CD14-positive monocyte (primary cell): ENCODE data around the gene NBAS. TPM values are rescaled to one million over a fixed set of nuclear protein-coding genes. Genes with fewer than 3 reads are reported as not detected.

Source experiments
- DNase-seq, 3 donors: peaks; one replicate each; pipeline ENCODE4 v3.0.0-alpha.2; 2011 to 2022
- H2AFZ ChIP-seq: 2 replicates; pipeline ENCODE4 v1.6.0; 2012; ENCODE audit warnings: mild to moderate bottlenecking, low read depth, low read length, inconsistent platforms; ENCODE audit not compliant: insufficient read depth, poor library complexity, severe bottlenecking
- H3K27ac ChIP-seq, 2 donors: 1 replicate in 1 of 2; 2 replicates in 1 of 2; pipeline ENCODE4 v1.5.1; 2012 to 2013; ENCODE audit warnings: low read length in 2 of 2, control low read depth in 1 of 2, inconsistent platforms in 1 of 2, low read depth in 1 of 2, mild to moderate bottlenecking in 1 of 2
- H3K27me3 ChIP-seq, 2 donors: one replicate each; pipeline versions ENCODE4 v1.6.0 to v1.6.1; 2011 to 2013; ENCODE audit warnings: low read length in 2 of 2; ENCODE audit not compliant: control insufficient read depth in 2 of 2, insufficient read depth in 2 of 2
- H3K36me3 ChIP-seq, 2 donors: replicated peaks in 1 of 2; 1 replicate in 1 of 2; 2 replicates in 1 of 2; pipeline versions ENCODE4 v1.5.1 to v1.6.1; 2012 to 2013; ENCODE audit warnings: low read length in 2 of 2, control low read depth in 1 of 2, inconsistent platforms in 1 of 2, mild to moderate bottlenecking in 1 of 2; ENCODE audit not compliant: insufficient read depth in 2 of 2, control insufficient read depth in 1 of 2
- H3K4me1 ChIP-seq, 2 donors: 1 replicate in 1 of 2; 2 replicates in 1 of 2; pipeline versions ENCODE4 v1.5.1 to v1.6.1; 2012 to 2013; ENCODE audit warnings: low read length in 2 of 2, control low read depth in 1 of 2, inconsistent platforms in 1 of 2, mild to moderate bottlenecking in 1 of 2, moderate library complexity in 1 of 2; ENCODE audit not compliant: insufficient read depth in 2 of 2, control insufficient read depth in 1 of 2
- H3K4me2 ChIP-seq: replicated peaks from 2 replicates; pipeline ENCODE3; 2012; ENCODE audit warnings: low read length, moderate library complexity, mild to moderate bottlenecking; ENCODE audit not compliant: poor library complexity, severe bottlenecking; ENCODE audit errors: extremely low read depth
- H3K4me3 ChIP-seq, 3 experiments: fragments of 200-600 bp in 1 of 3; sonication (generic) in 1 of 3; replicated peaks in 1 of 3; 1 replicate in 2 of 3; 2 replicates in 1 of 3; pipeline ENCODE4 v1.5.1; 2011 to 2013; ENCODE audit warnings: low read length in 3 of 3, mild to moderate bottlenecking in 3 of 3, control low read depth in 2 of 3, low read depth in 2 of 3, inconsistent platforms in 1 of 3, moderate library complexity in 1 of 3
- H3K79me2 ChIP-seq: 2 replicates; pipeline ENCODE4 v1.6.0; 2012; ENCODE audit warnings: mild to moderate bottlenecking, control low read depth, inconsistent platforms, low read length, moderate library complexity; ENCODE audit not compliant: insufficient read depth
- H3K9ac ChIP-seq: 2 replicates; pipeline ENCODE4 v1.6.0; 2017; ENCODE audit warnings: low read length, mild to moderate bottlenecking; ENCODE audit not compliant: insufficient read depth, poor library complexity, severe bottlenecking
- H3K9me3 ChIP-seq, 2 donors: replicated peaks in 1 of 2; 1 replicate in 1 of 2; 2 replicates in 1 of 2; pipeline versions ENCODE4 v1.5.1 to v1.6.1; 2012 to 2013; ENCODE audit warnings: low read length in 2 of 2, control low read depth in 1 of 2; ENCODE audit not compliant: control insufficient read depth in 1 of 2, insufficient read depth in 1 of 2
- H4K20me1 ChIP-seq: 2 replicates; pipeline ENCODE4 v1.6.0; 2012; ENCODE audit warnings: mild to moderate bottlenecking, low read length, control low read depth, moderate library complexity; ENCODE audit not compliant: insufficient read depth
- H3K27ac Mint-ChIP-seq, 7 donors: one replicate each; pipeline ENCODE4 v1.8.0; 2020; ENCODE audit warnings: mild to moderate bottlenecking in 7 of 7, mixed read lengths in 7 of 7, moderate library complexity in 6 of 7, inconsistent platforms in 2 of 7
- H3K27me3 Mint-ChIP-seq, 3 donors: one replicate each; pipeline ENCODE4 v1.8.0; 2021 to 2022; ENCODE audit warnings: low read depth in 3 of 3, mild to moderate bottlenecking in 3 of 3, mixed read lengths in 3 of 3, moderate library complexity in 3 of 3, inconsistent platforms in 1 of 3
- H3K36me3 Mint-ChIP-seq, 2 donors: one replicate each; pipeline ENCODE4 v1.8.0; 2020; ENCODE audit warnings: mixed read lengths in 2 of 2, inconsistent platforms in 1 of 2, mild to moderate bottlenecking in 1 of 2
- H3K4me1 Mint-ChIP-seq: one replicate; pipeline ENCODE4 v1.8.0; 2020; ENCODE audit warnings: mild to moderate bottlenecking, mixed read lengths
- H3K4me3 Mint-ChIP-seq, 2 donors: one replicate each; pipeline ENCODE4 v1.8.0; 2020; ENCODE audit warnings: mild to moderate bottlenecking in 2 of 2, mixed read lengths in 2 of 2, moderate library complexity in 1 of 2
- H3K9me3 Mint-ChIP-seq, 7 donors: one replicate each; pipeline ENCODE4 v1.8.0; 2020 to 2022; ENCODE audit warnings: mixed read lengths in 7 of 7, mild to moderate bottlenecking in 6 of 7, moderate library complexity in 6 of 7, inconsistent platforms in 2 of 7
- WGBS: methylation state at CpG from one replicate; pipeline ENCODE4 v1.1.5; 2013; ENCODE audit warnings: missing lambda C conversion rate; ENCODE audit not compliant: insufficient coverage; 5-methylcytosine and 5-hydroxymethylcytosine counted together
- intact Hi-C, 2 donors: fragments of 100-400 bp; cut with micrococcal nuclease; formaldehyde crosslinking; loops; one replicate each; pipeline versions ENCODE4 v1.15.0 to v1.15.1; 2023
- polyA plus RNA-seq, 3 donors: library from polyadenylated mRNA; depleted of rRNA in 1 of 3; unstranded in 2 of 3; stranded (reverse) in 1 of 3; fragments of 300-500 nt in 2 of 3; fragments of >200 nt in 1 of 3; fragmentation: Illumina TruSeq in 2 of 3; gene quantifications; 1 replicate in 2 of 3; 2 replicates in 1 of 3; pipeline ENCODE4 v1.2.3, GENCODE V29; 2012 to 2021
- TF ChIP-seq, protein P1 (sequence below): fragments of 200-600 bp; IDR thresholded peaks from one replicate; pipeline ENCODE4 v1.8.0; 2022; ENCODE audit warnings: antibody characterized with exemption, mild to moderate bottlenecking

NBAS gene
- polyA plus RNA-seq, 3 donors: 8.9 to 10.9 (median 8.9) TPM

DNA sequence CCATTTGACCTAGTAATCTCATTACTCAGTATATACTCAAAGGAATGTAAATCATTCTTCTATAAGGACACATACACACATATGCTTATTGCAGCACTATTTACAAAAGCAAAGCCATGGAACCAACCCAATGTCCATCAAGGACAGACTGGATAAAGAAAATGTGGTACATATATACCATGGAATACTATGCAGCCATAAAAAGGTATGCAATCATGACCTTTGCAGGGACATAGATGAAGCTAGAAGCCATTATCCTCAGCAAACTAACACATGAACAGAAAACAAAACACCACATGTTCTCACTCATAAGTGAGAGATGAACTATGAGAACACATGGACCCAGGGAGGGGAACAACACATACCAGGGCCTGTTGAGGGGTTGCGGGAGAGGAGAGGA lies 214.5 kb downstream of the NBAS start:
- Histone ChIP-seq H3K4me2 (no peak overlapping the region), H3K4me3 (no peak overlapping the region), H3K27me3 (no peaks in the 10 kb centered on the region), H3K27ac (no peak overlapping the region), H4K20me1 (no peaks in the 10 kb centered on the region), H3K79me2 (no peaks in the 10 kb centered on the region), H3K36me3 (peaks cover 2 to 23% of the 10 kb centered on the region in 2 donors), H3K9me3 (no peaks in the 10 kb centered on the region), H3K9ac (no peak overlapping the region), H2AFZ (no peak overlapping the region), H3K4me1 (no peaks in the 10 kb centered on the region)
- Mint-ChIP-seq H3K27ac (no peak overlapping the region), H3K36me3 (peaks cover 50 to 51% of the 10 kb centered on the region in 2 donors), H3K9me3 (peaks cover 2 to 12% (median 3%) of the 10 kb centered on the region in 7 donors), H3K4me1 (no peaks in the 10 kb centered on the region), H3K27me3 (peaks cover 0 to 2% (median 0%) of the 10 kb centered on the region in 3 donors), H3K4me3 (no peak overlapping the region)
- no CpG with 5 or more reads among the region's 1 CpG for WGBS
- DNase-seq: no peak
- TF ChIP-seq, protein P1, sequence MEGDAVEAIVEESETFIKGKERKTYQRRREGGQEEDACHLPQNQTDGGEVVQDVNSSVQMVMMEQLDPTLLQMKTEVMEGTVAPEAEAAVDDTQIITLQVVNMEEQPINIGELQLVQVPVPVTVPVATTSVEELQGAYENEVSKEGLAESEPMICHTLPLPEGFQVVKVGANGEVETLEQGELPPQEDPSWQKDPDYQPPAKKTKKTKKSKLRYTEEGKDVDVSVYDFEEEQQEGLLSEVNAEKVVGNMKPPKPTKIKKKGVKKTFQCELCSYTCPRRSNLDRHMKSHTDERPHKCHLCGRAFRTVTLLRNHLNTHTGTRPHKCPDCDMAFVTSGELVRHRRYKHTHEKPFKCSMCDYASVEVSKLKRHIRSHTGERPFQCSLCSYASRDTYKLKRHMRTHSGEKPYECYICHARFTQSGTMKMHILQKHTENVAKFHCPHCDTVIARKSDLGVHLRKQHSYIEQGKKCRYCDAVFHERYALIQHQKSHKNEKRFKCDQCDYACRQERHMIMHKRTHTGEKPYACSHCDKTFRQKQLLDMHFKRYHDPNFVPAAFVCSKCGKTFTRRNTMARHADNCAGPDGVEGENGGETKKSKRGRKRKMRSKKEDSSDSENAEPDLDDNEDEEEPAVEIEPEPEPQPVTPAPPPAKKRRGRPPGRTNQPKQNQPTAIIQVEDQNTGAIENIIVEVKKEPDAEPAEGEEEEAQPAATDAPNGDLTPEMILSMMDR: no peak
- intact Hi-C loops: no loop called here

DNA sequence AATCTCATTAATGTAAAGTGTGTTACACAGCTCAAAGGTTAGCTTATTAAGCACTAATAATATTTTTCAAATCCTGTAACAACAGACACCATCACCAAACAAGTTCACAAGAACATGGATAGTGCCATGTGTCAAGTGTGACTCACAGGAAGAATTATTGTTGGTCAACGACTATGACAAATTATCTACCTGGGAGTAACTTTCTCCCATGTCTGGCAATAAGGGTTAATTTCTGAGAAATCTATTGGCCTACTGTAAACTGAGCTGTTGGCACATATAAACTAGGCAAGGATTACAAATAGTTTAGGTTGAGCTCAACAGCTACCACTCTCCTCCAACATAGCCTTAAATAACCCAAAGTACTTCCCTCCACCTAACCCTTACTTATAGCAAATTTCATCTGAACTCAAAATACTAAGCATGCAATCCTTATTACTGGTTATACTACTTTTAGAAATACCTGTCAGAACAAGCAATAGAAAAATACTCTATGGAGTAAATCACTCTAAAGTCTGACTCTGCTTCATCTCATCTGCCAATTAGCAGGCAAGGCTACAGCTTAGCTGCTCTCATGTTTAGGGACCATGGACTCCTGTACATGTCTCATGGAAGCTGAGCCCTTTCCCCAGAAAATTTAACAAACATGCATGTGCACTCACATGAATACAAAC lies 223.0 kb downstream of the NBAS start:
- no peak overlapping the region for H3K4me3 Mint-ChIP-seq
- no peak for DNase-seq
- H3K4me1 Mint-ChIP-seq: peaks cover 4% of the 10 kb centered on the region
- Histone ChIP-seq H3K36me3 (peaks cover 2 to 25% of the 10 kb centered on the region in 2 donors), H2AFZ (no peak overlapping the region), H3K9me3 (no peaks in the 10 kb centered on the region), H3K27ac (no peak overlapping the region), H3K27me3 (no peaks in the 10 kb centered on the region), H3K9ac (no peak overlapping the region), H4K20me1 (no peaks in the 10 kb centered on the region), H3K4me3 (no peak overlapping the region), H3K79me2 (no peaks in the 10 kb centered on the region), H3K4me2 (no peak overlapping the region), H3K4me1 (no peaks in the 10 kb centered on the region)
- intact Hi-C loops: no loop called here
- H3K9me3 Mint-ChIP-seq: peaks cover 0 to 2% (median 0%) of the 10 kb centered on the region in 7 donors
- no peaks in the 10 kb centered on the region for H3K27me3 Mint-ChIP-seq
- peak overlapping the region in 1 of 7 donors; percentile 37 for H3K27ac Mint-ChIP-seq
- TF ChIP-seq, protein P1: no peak
- peaks cover 30 to 35% of the 10 kb centered on the region in 2 donors for H3K36me3 Mint-ChIP-seq
- no CpG with 5 or more reads among the region's 1 CpG for WGBS
